DMS53 treated with DMSO at 0.1 percent for 48 hours (cell line): ENCODE results near the gene NT5M.

ENCODE experiments used
- DNase-seq: peaks from one replicate; lab custom pipeline; 2025; ENCODE audit not compliant: unreplicated experiment; lab: John Stamatoyannopoulos, UW

Gene NT5M

GRCh38 chr17:17391668-17392370 is 88.6 kb downstream of the NT5M start:
- DNase-seq: no peak

- DNase-seq: no peak
Observed at GRCh38 chr17:17393976-17394375, 90.8 kb downstream of the NT5M start.

- no peak for DNase-seq
Observed at GRCh38 chr17:17394494-17394893, 91.3 kb downstream of the NT5M start.

- no peak for DNase-seq
Observed at GRCh38 chr17:17395246-17395802, 92.2 kb downstream of the NT5M start.

- DNase-seq: no peak
Observed at GRCh38 chr17:17395885-17396284, 92.7 kb downstream of the NT5M start.
